K562 (cell line): ENCODE measurements around the gene ITGA11. TPM values are rescaled to one million over a fixed set of nuclear protein-coding genes. Genes with fewer than 3 reads are reported as not detected.

Experiments used
- ATAC-seq: fragments of 200-7000 bp; cut with Tn5 transposase; 3 replicates; pipeline ENCODE4 v1.9.1; 2020; ENCODE audit warnings: moderate library complexity
- BruUV-seq: library from RNA; stranded (reverse); fragments of 400-500 nt; replicated peaks from 2 replicates; lab custom pipeline; 2021; lab: Mats Ljungman, UMichigan
- CTCF ChIA-PET: fragments of 300-600 bp; formaldehyde crosslinking; extraction: SDS; loops from one replicate; lab custom pipeline; 2021; ENCODE audit warnings: low intra/inter-chr PET ratio; lab: Yijun Ruan, JAX
- POLR2A ChIA-PET: fragments of 300-600, 350-650 bp; sonication (Branson Sonifier 250); formaldehyde crosslinking; extraction: SDS; loops from one replicate; lab custom pipeline; 2021; ENCODE audit warnings: antibody characterized with exemption, inconsistent platforms; lab: Yijun Ruan, JAX
- DNase-seq, 4 experiments: peaks; one replicate each; pipeline versions ENCODE4 v3.0.0 to v3.0.0-alpha.2; 2011 to 2018; ENCODE audit warnings: low spot score in 3 of 4, mixed read lengths in 3 of 4; ENCODE audit errors: extremely low read depth in 1 of 4
- FAIRE-seq: peaks from 2 replicates; lab custom pipeline; 2011; peaks lifted over from hg19 to GRCh38; lab: Jason Lieb, UNC
- H2AFZ ChIP-seq: 2 replicates; pipeline ENCODE4 v1.6.0; 2011; ENCODE audit warnings: low read depth, low read length, control low read depth, inconsistent platforms
- H3K27ac ChIP-seq: fragments of 200-600 bp; 3 replicates; pipeline ENCODE4 v1.8.0; 2011; ENCODE audit warnings: low read depth, mild to moderate bottlenecking, control low read depth, inconsistent platforms, low read length, moderate library complexity, mixed read lengths; ENCODE audit errors: extremely low read depth
- H3K27me3 ChIP-seq, 2 experiments: fragments of 300-600 bp in 1 of 2; 2 replicates in 1 of 2; 3 replicates in 1 of 2; pipeline versions ENCODE4 v1.6.0 to v1.8.0; 2011; ENCODE audit warnings: inconsistent platforms in 2 of 2, low read length in 2 of 2, mild to moderate bottlenecking in 1 of 2, mixed read lengths in 1 of 2, moderate library complexity in 1 of 2; ENCODE audit not compliant: control insufficient read depth in 2 of 2, insufficient read depth in 2 of 2
- H3K36me3 ChIP-seq: fragments of 300-600 bp; 3 replicates; pipeline ENCODE4 v1.8.0; 2011; ENCODE audit warnings: mild to moderate bottlenecking, low read length, inconsistent platforms; ENCODE audit not compliant: control insufficient read depth, insufficient read depth
- H3K4me1 ChIP-seq, 2 experiments: fragments of 200-600 bp in 1 of 2; replicated peaks in 1 of 2; 2 replicates in 1 of 2; 3 replicates in 1 of 2; pipeline versions ENCODE4 v1.5.1 to v1.8.0; 2011; ENCODE audit warnings: inconsistent platforms in 2 of 2, low read length in 2 of 2, mild to moderate bottlenecking in 1 of 2, mixed read lengths in 1 of 2, moderate library complexity in 1 of 2; ENCODE audit not compliant: control insufficient read depth in 2 of 2, insufficient read depth in 2 of 2
- H3K4me2 ChIP-seq: 2 replicates; pipeline ENCODE4 v1.6.1; 2011; ENCODE audit warnings: low read length, control low read depth, inconsistent platforms, mixed read lengths; ENCODE audit not compliant: insufficient read depth
- H3K4me3 ChIP-seq: fragments of 200-600 bp; sonication (generic), shearing (Covaris generic); 2 replicates; pipeline ENCODE4 v1.5.1; 2016; ENCODE audit warnings: control low read depth, inconsistent platforms
- H3K79me2 ChIP-seq: fragments of 200-600 bp; 3 replicates; pipeline ENCODE4 v1.8.0; 2011; ENCODE audit warnings: low read length, inconsistent platforms; ENCODE audit not compliant: control insufficient read depth, insufficient read depth
- H3K9ac ChIP-seq, 2 experiments: 2 replicates each; pipeline versions ENCODE4 v1.6.0 to v1.6.1; 2011; ENCODE audit warnings: low read depth in 2 of 2, low read length in 2 of 2, control low read depth in 1 of 2, inconsistent platforms in 1 of 2, mild to moderate bottlenecking in 1 of 2, mixed read lengths in 1 of 2; ENCODE audit not compliant: insufficient read depth in 1 of 2
- H3K9me1 ChIP-seq: one replicate; pipeline ENCODE4 v1.6.0; 2011; ENCODE audit warnings: inconsistent platforms, mild to moderate bottlenecking, low read length, moderate library complexity; ENCODE audit not compliant: control insufficient read depth, insufficient read depth
- H3K9me3 ChIP-seq: replicated peaks from 2 replicates; pipeline ENCODE4 v1.5.1; 2011; ENCODE audit warnings: low read depth, low read length, inconsistent platforms; ENCODE audit not compliant: control insufficient read depth, insufficient read depth
- H4K20me1 ChIP-seq: replicated peaks from 2 replicates; pipeline ENCODE4 v1.6.1; 2011; ENCODE audit warnings: low read length, inconsistent platforms, mixed read lengths; ENCODE audit not compliant: control insufficient read depth, insufficient read depth
- CHCHD3 ChIP-seq: fragments of 250-450 bp; sonication (Bioruptor Pico); IDR thresholded peaks from 2 replicates; pipeline ENCODE4 v2.1.2; 2022; ENCODE audit warnings: mild to moderate bottlenecking
- FOS ChIP-seq: IDR thresholded peaks from 3 replicates; pipeline ENCODE4 v1.6.1; 2011; ENCODE audit not compliant: insufficient read length; ENCODE audit errors: extremely low read depth
- FOXJ2 ChIP-seq: fragments of 200-800 bp; sonication (Bioruptor generic); IDR thresholded peaks from 2 replicates; pipeline ENCODE4 v1.6.1; 2016; ENCODE audit warnings: missing genetic modification characterization, missing compliant biosample characterization
- MEIS2 ChIP-seq: fragments of 450-650 bp; IDR thresholded peaks from 2 replicates; pipeline ENCODE4 v1.6.1; 2014; ENCODE audit warnings: mild to moderate bottlenecking; ENCODE audit not compliant: partially characterized antibody
- NRF1 ChIP-seq, 2 experiments: fragments of 450-650 bp; IDR thresholded peaks in 1 of 2; conservative IDR thresholded peaks in 1 of 2; 2 replicates each; pipeline ENCODE4 v1.6.1; 2014; ENCODE audit warnings: mild to moderate bottlenecking in 2 of 2
- POLR3G ChIP-seq: IDR thresholded peaks from 2 replicates; pipeline ENCODE4 v1.6.1; 2011; ENCODE audit not compliant: insufficient read length, insufficient replicate concordance; ENCODE audit errors: extremely low read depth
- ZFPM2 ChIP-seq: fragments of 250-450 bp; sonication (Bioruptor Pico); IDR thresholded peaks from 2 replicates; pipeline ENCODE4 v1.5.1; 2022; ENCODE audit warnings: mild to moderate bottlenecking
- ZNF140 ChIP-seq: fragments of 250-450 bp; sonication (Bioruptor Pico); IDR thresholded peaks from 2 replicates; pipeline ENCODE4 v1.8.0; 2021; ENCODE audit warnings: moderate library complexity, mild to moderate bottlenecking, inconsistent platforms
- ZNF197 ChIP-seq: fragments of 200-800 bp; sonication (Bioruptor generic); IDR thresholded peaks from 2 replicates; pipeline ENCODE4 v1.6.1; 2016; ENCODE audit warnings: low read depth, missing genetic modification characterization, missing compliant biosample characterization
- WGBS: fragments of 100-300 bp; shearing (Covaris generic); methylation state at CpG from one replicate; pipeline ENCODE4 v1.1.6; 2016; ENCODE audit warnings: low coverage, mixed read lengths; ENCODE audit not compliant: insufficient coverage; ENCODE audit errors: missing lambda C conversion rate; 5-methylcytosine and 5-hydroxymethylcytosine counted together
- in situ Hi-C: fragments of 300-500 bp; cut with MboI; formaldehyde crosslinking; loops from 4 replicates; pipeline ENCODE4 v1.15.0; 2018; ENCODE audit warnings: inconsistent platforms, mixed read lengths
- intact Hi-C: fragments of 100-400 bp; cut with micrococcal nuclease; formaldehyde crosslinking; loops from 2 replicates; pipeline ENCODE4 v1.14.2; 2022
- polyA plus RNA-seq, 8 experiments: library from polyadenylated mRNA; depleted of rRNA in 4 of 8; stranded (reverse) in 5 of 8; unstranded in 3 of 8; fragments of >200 nt; fragmentation: Nextera tagmentation in 2 of 8; fragmentation: Illumina TruSeq in 1 of 8; extraction: Ambion mirVana in 2 of 8; extraction: Trizol in 1 of 8; gene quantifications; 2 replicates each; pipeline versions ENCODE4 v1.2.1 to v1.2.3, GENCODE V29; 2011 to 2014; ENCODE audit warnings: inconsistent platforms in 1 of 8, missing spikeins in 1 of 8
- total RNA-seq, 7 experiments: library from RNA; depleted of rRNA in 6 of 7; stranded (reverse); fragments of >200 nt in 6 of 7; fragmentation: Illumina TruSeq in 2 of 7; extraction: Trizol in 2 of 7; gene quantifications; 2 replicates each; pipeline versions ENCODE4 v1.2.1 to v1.2.3, GENCODE V29; 2011 to 2021; ENCODE audit warnings: low replicate concordance in 1 of 7
- TF ChIP-seq, protein P1 (sequence below), 2 experiments: fragments of 250-450 bp in 1 of 2; fragments of 450-650 bp in 1 of 2; sonication (Bioruptor Pico) in 1 of 2; IDR thresholded peaks; 2 replicates each; pipeline versions ENCODE4 v1.6.1 to v1.8.0; 2016 to 2021; ENCODE audit warnings: mild to moderate bottlenecking in 2 of 2, moderate library complexity in 2 of 2, missing compliant biosample characterization in 1 of 2, missing genetic modification characterization in 1 of 2

ITGA11 gene
- total and polyA plus RNA-seq, 9 of the 15 experiments (the other 6 are each of a cell fraction or from before 2014, with no cell fraction given), result 0.01 TPM; not detected in 8

DNA sequence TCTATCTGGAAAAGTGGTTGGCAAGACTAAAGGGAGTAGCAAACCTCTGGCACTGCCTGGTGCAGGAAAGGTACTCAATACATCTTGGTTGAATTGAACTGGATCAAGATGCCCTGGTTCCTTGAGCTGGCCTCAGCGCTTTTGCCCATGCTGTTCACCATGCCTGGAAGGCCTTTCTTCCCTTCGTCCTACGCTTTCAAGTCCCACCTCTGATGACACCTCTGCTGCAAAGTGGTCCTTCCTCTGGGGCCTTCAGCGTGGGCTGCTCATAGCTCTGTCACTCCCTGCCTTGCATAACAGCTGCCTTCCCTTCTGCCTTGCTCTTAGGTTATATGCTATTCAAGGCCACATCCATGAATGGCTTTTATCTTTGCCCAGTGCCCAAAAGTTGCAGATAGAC, 23.0 kb downstream of the ITGA11 start:
- CTCF ChIA-PET, result no interaction called here
- H3K79me2 ChIP-seq, result no peaks in the 10 kb centered on the region
- no TSS peak for BruUV-seq
- TF ChIP-seq FOXJ2 (tag) (no peak), POLR3G (no peak), CHCHD3 (CRISPR knock-in tag) (no peak), ZNF140 (no peak), ZNF197 (CRISPR knock-in tag) (no peak), FOS (no peak), MEIS2 (no peak), NRF1 (conservative IDR thresholded peaks at IDR 0.05 in 1 of 2, IDR thresholded peaks at IDR 0.05 in 1 of 2) (no peak), ZFPM2 (CRISPR knock-in tag) (no peak)
- TF ChIP-seq, protein P1, sequence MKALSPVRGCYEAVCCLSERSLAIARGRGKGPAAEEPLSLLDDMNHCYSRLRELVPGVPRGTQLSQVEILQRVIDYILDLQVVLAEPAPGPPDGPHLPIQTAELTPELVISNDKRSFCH (CRISPR knock-in tag; IDR thresholded peaks at IDR 0.05), result no peak
- TF ChIP-seq, protein P1 (tag; IDR thresholded peaks at IDR 0.05), result no peak
- no peak overlapping the region for H3K9ac ChIP-seq
- H4K20me1 ChIP-seq, result no peaks in the 10 kb centered on the region
- peaks cover 3 to 26% of the 10 kb centered on the region in 2 experiments; a peak in 4 of 5 replicates for H3K27me3 ChIP-seq
- H3K4me1 ChIP-seq, result no peaks in the 10 kb centered on the region; a peak in 1 of 5 replicates
- no peak overlapping the region for H3K4me3 ChIP-seq
- intact Hi-C loops, result no loop called here
- DNase-seq (no peak), ATAC-seq (no peak), FAIRE-seq (no peak)
- H3K36me3 ChIP-seq, result no peaks in the 10 kb centered on the region
- no peak overlapping the region for H2AFZ ChIP-seq
- H3K9me3 ChIP-seq, result no peaks in the 10 kb centered on the region
- in situ Hi-C loops, result no loop called here
- WGBS, result 4% methylated on average over 4 of the region's 4 CpGs
- no peak overlapping the region for H3K27ac ChIP-seq
- POLR2A ChIA-PET, result no interaction called here
- no peak overlapping the region for H3K4me2 ChIP-seq
- no peaks in the 10 kb centered on the region for H3K9me1 ChIP-seq
